ENCODE data around the gene RPL22.

RPL22 gene

DNA sequence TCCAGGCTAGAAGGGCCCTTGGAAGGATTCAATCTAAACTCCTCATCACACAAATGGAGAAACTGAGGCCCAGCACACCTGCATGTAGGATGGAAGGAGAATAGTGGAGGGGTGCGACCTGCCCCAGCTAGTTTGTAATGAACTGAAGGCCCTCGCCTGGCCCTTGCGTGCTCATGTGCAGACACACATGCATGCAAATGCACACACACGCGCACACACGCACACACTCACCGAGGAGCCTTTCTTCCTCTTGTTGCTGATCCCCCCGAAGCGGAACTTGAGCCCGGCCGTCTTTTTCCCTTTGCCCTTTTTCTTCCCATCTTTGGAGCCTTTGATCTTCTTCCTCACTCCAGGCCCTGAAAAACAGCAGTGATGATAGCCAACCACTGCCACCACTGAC, 47.2 kb downstream of the RPL22 start:
- H3K4me3 ChIP-seq = no peak overlapping the region
- DNase-seq (ENCODE audit: low spot score) = no peak
- H3K27ac ChIP-seq = no peak overlapping the region
- TF ChIP-seq, protein P1, sequence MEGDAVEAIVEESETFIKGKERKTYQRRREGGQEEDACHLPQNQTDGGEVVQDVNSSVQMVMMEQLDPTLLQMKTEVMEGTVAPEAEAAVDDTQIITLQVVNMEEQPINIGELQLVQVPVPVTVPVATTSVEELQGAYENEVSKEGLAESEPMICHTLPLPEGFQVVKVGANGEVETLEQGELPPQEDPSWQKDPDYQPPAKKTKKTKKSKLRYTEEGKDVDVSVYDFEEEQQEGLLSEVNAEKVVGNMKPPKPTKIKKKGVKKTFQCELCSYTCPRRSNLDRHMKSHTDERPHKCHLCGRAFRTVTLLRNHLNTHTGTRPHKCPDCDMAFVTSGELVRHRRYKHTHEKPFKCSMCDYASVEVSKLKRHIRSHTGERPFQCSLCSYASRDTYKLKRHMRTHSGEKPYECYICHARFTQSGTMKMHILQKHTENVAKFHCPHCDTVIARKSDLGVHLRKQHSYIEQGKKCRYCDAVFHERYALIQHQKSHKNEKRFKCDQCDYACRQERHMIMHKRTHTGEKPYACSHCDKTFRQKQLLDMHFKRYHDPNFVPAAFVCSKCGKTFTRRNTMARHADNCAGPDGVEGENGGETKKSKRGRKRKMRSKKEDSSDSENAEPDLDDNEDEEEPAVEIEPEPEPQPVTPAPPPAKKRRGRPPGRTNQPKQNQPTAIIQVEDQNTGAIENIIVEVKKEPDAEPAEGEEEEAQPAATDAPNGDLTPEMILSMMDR (IDR thresholded peaks at IDR 0.05) = no peak

DNA sequence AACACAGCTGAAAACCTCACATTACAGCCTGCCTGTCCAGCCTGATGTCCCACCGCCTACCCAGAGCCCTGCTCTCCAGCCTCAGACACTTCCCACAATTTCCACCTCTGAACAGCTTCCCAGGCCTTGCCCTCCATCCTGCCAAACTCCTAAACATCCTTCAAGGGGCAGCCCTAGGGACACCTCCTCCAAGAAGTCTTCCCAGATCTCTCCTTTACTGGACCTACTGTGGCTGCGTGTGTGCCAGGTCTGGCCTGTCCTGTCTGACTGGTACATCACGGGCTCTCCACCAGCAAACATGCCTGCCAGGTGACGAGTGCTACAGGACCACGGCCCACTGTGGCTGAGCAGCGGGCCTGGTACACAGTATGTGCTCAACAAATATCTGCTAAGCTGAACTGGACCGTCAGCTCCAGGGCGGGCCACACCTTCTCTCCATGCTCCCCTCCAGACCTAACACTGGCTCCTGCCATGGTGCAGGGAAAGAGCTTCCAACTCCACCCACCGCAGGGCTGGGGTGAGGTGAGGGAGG, 48.0 kb downstream of the RPL22 start:
- TF ChIP-seq, protein P1 (IDR thresholded peaks at IDR 0.05) = no peak
- DNase-seq (ENCODE audit: low spot score) = no peak

DNA sequence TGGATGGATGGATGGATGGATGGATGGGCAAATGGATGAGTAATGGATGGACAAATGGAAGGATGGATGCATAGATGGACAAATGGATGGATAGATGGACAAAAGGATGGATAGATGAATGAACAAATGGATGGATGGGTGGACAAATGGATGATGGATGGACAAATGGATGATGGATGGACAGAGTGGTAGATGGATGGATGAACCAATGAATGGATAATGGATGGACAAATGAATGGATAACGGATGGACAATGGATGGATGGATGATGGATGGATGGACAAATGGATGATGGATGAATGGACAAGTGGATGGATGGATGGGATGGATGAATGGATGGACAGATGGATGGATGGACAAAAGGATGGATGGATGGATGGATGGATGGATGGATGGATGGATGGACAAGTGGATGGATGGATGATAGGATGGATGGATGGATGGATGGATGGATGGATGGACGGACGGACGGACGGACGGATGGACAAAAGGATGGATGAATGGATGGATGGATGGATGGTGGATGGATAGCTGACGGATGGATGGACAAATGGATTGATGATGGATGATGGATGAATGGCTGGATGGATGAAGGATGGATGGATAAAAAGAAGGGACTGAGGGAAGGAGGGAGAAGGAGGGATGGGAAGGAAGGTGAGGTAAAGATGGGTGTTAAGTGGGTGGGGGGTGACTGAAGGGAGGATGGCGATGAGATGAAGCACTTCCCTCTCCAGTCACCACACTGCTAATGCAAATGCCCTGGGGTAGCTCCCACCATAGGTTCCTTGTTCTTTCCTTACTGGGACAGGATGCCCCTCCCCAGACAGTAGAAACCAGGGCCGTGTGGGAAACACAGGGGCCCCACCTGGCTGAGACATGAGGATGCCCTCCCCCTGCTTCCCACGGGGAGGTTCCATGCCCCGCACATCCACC, 49.1 kb downstream of the RPL22 start:
- TF ChIP-seq, protein P1 (IDR thresholded peaks at IDR 0.05) = no peak
- no peak overlapping the region for H3K4me3 ChIP-seq
- DNase-seq (ENCODE audit: low spot score) = no peak
- no peak overlapping the region for H3K27ac ChIP-seq

More for the DNA sequence above, 48.0 kb downstream of the RPL22 start:
- Histone ChIP-seq H3K4me3 (no peak overlapping the region), H3K27ac (no peak overlapping the region)

DNA sequence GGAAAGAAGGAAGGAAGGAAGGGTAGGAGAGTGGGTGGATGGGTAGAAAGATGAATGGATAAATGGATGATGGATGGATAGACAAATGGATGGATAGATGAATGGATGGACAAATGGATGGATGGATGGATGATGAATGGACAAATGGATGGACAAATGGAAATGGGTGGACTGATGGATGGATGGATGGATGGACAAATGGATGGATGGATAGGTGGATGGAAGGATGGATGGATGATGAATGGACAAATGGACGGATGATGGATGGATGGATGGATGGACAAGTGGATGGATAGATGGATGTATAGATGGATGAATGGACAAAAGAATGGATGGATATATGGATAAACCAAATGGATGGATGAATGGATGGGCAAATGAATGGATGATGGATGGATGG, 49.8 kb downstream of the RPL22 start:
- H3K27ac ChIP-seq = no peak overlapping the region
- no peak overlapping the region for H3K4me3 ChIP-seq
- TF ChIP-seq, protein P1 (IDR thresholded peaks at IDR 0.05) = no peak
- no peak for DNase-seq (ENCODE audit: low spot score)

DNA sequence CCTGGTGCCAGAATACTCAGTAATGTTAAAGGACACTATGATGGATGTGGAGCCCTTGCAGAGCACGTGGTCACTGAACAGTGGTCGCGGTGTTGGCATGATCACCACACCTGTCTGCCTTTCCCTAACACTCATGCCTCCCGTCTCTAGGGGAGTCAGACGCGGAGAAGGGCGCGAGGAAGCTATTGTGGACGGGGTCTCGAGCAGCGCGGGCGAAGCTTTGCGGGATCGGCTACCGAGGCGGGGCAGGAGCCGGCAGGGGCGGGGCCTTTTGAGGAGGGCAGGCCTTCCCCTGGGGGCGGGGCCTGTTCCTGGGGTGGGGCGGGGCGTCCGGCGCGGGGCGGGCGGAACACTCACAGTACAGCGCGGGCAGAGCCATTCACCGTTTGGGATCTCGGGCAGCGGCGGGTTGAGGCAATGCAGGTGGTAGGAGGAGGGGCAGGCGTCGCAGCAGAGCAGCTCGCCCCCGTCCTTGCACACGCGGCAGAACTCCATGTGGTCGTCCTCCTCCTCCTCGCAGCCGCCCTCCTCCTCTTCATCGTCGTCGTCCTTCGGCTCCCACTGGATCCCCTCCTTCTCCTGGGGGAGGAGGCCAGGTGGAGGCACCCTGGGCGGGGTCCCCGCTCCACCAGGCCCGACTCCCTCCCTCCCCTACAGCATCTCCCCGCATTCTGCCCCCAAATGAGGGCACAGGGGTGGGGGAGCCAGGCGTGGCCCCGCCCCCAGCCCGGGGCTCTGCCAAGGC, 50.7 kb downstream of the RPL22 start:
- peak overlapping the region; percentile 45 for H3K4me3 ChIP-seq
- H3K27ac ChIP-seq = no peak overlapping the region
- no peak for DNase-seq (ENCODE audit: low spot score)
- TF ChIP-seq, protein P1 (IDR thresholded peaks at IDR 0.05) = no peak

DNA sequence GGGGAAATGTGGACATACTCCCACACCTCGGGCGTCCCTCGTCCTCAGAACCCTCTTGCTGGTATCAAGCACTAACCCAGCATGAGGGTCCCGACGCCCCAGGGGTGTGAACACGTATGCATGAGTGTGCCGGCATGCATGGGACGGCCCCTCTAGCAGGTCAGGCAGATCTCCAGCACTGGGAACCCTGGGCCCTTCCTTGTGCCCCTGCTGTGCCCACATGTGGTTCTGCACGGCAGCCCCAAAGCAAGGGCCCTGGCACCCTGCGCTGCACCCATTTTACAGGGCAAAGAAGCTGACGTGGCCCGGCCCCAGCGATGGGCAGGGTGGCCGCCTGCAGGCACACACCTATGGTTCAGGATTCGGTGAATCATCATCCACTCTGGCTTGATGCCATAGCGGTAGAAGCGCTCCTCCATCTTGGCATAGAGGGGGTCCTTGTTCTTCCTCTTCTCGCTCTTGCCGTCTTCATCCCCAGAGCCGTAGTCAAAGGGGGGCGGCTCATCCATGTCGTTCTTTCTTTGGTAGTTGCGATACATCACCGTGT, 53.5 kb downstream of the RPL22 start:
- DNase-seq (ENCODE audit: low spot score) = no peak
- TF ChIP-seq, protein P1 (IDR thresholded peaks at IDR 0.05) = no peak

More for the DNA sequence above, 53.5 kb downstream of the RPL22 start:
- Histone ChIP-seq H3K27ac (no peak overlapping the region), H3K4me3 (no peak overlapping the region)

All from coronary artery (tissue), 2 donors.